ENCODE data around the gene USP47.

The USP47 gene

GRCh38 chr11:11998091-11998781 lies 156.5 kb downstream of the USP47 start:
- no peak for DNase-seq (ENCODE audit: low read depth, low spot score)

DNA sequence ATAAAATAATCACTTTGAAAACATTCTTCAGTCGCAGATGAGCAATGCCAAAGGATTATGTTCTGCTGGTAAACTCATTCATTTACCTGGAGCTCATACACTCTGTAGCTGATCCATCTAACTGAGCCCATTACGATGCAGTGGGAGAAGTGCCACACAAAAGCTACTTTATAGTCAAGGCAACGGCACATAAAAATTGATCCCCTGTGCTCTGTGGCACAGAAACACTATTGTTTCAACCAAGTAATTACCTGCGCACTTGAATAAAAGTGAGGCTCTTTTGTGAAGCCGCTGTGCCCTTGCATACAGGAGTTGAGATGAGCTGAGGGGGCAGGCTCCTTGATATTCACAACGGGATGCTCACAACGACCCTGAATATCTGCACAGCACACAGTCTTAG lies 159.4 kb downstream of the USP47 start:
- no peak for DNase-seq (ENCODE audit: low read depth, low spot score)

DNA sequence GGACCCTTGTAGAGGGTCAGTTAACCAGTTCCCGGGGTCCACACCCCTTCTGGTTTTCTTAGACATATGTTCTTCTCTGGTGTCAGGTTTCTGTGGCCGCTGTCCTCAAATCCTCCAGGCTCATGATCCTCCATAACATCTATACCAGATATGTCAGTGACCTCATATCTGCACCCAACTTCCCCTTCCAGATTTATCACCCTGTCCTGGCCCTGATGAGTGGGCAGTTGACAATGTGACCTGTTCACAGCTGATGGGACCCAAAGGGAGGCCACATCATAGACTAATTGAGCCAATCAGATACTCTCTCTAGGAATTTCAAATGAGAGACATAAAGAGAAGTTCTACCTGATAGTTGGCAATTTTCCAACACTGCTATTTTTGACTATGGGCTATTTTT lies 161.6 kb downstream of the USP47 start:
- no peak for DNase-seq (ENCODE audit: low read depth, low spot score)

DNA sequence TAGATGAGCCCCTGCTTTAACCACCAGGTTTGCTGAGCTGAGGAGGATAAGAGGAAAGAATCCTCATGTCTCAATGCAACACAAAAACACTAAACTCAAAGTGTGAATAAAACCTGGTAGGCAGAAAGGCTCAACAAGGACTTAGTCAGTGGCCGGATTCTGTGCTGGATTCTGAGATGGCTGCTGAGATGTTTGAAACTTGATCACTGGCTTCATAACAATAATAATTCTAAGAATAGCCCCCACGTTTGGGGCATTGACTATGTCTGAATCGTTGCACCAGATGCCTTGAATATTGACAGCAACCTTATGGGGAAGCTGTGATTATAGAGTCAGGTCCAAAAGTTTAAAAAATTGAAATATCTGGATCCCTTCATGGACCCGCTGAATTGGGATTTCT lies 162.0 kb downstream of the USP47 start:
- no peak for DNase-seq (ENCODE audit: low read depth, low spot score)

DNA sequence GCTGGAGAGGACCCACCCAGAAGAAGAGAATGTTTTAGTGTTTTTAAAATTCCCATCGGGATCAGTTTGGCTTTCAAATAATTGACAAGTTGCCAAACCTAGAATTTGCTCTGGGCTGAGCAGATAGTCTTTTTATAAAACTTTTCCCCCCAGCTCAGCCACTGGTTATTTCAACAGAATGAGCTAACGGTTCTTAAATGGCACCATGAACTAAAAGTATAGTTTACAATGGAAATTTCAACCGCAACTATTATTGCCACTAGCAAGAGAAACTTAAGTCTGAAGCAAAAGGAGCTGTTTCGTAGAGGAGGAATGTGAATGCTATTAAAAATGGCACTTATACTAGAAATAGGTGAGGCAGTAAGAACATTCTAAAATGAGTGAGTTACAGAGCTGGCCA lies 163.3 kb downstream of the USP47 start:
- no peak for DNase-seq (ENCODE audit: low read depth, low spot score)

DNA sequence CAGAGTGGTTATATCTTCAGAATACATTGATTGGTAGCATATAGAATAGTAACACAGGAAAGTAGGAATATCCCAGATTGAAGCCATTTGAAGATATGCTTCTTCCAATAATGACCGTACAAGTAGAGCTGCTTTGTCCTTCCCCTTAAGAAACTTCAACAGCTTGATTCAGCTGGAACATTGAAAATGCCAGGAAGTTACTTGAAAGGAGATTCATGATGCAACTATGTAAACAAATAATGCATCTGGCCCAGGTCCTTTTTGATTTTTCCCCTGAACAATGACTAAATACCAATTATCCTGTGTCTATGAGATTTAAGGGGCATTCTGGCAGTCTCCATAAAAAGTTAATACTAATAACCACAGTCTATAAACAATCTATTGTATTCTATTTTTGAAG lies 163.7 kb downstream of the USP47 start:
- no peak for DNase-seq (ENCODE audit: low read depth, low spot score)

DNA sequence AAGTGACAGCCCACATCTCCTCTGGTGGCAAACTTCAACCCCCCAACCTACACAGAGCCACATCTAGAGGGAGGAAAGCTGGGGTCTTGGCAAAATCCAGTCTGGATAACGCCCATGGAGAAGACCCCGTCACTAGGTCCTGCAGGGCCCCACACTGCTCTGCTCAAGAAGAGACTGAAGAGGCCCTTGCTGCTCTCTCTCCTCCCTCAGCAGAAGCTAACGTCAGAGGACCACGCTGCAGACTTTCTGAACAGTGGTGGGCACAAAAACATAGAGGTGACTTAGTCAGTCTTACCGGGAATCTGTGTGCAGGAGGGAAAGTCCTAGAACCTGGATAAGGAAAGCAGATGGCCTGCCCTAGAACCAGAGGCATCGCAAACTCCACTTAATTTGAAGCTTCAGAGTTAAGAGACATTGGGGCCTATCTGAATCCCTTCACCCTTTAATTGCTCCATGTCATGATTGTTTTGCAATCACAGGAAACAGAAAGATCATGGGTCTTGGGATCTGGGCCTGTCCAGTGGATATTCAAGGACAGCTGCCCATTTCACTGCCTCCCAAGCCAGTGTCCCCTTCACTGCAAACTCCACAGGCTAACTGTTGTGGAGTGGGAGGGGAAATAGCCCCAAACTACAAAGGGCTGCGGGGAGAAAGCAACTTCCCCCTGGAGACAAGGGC lies 164.9 kb downstream of the USP47 start:
- no peak for DNase-seq (ENCODE audit: low read depth, low spot score)

- no peak for DNase-seq (ENCODE audit: low read depth, low spot score)
Measured at GRCh38 chr11:12007230-12007593, 165.4 kb downstream of the USP47 start.

GRCh38 chr11:12007769-12008737 lies 166.3 kb downstream of the USP47 start, which contains the start of gene DKK3:
TSS of gene DKK3 (minus strand) at chr11:12008626. CDS start at chr11:12008582, 44 bp downstream.
- no peak for DNase-seq (ENCODE audit: low read depth, low spot score)

Data from brain pericyte (primary cell).